IMR-90 (cell line): ENCODE measurements around the gene CDKN1A. TPM values are rescaled to one million over a fixed set of nuclear protein-coding genes. Genes with fewer than 3 reads are reported as not detected.

Source experiments
- ATAC-seq: fragments of 200-7000 bp; cut with Tn5 transposase; 2 replicates; pipeline ENCODE4 v1.9.1; 2020; ENCODE audit warnings: low read depth, mild to moderate bottlenecking, moderate library complexity
- BruUV-seq: library from RNA; stranded (reverse); fragments of 400-500 nt; replicated peaks from 2 replicates; lab custom pipeline; 2021; lab: Mats Ljungman, UMichigan
- CTCF ChIA-PET: fragments of 300-600 bp; formaldehyde crosslinking; extraction: SDS; loops from one replicate; lab custom pipeline; 2021; ENCODE audit warnings: antibody characterized with exemption; lab: Yijun Ruan, JAX
- POLR2A ChIA-PET: fragments of 300-600 bp; sonication (Branson Sonifier 250); formaldehyde crosslinking; loops from one replicate; lab custom pipeline; 2022; ENCODE audit warnings: antibody characterized with exemption; ENCODE audit not compliant: unreplicated experiment; lab: Charles Lee
- DNase-seq: peaks from one replicate; pipeline ENCODE4 v3.0.0; 2013
- H2AFZ ChIP-seq: replicated peaks from 2 replicates; pipeline ENCODE3; 2013; ENCODE audit warnings: low read length, mild to moderate bottlenecking; ENCODE audit not compliant: poor library complexity
- H2AK5ac ChIP-seq: 2 replicates; pipeline ENCODE4 v1.6.1; 2013; ENCODE audit warnings: low read depth, low read length, inconsistent platforms
- H2AK9ac ChIP-seq: replicated peaks from 2 replicates; pipeline ENCODE3; 2013; ENCODE audit warnings: mild to moderate bottlenecking, low read depth, low read length, moderate library complexity; ENCODE audit not compliant: poor library complexity
- H2BK120ac ChIP-seq: 2 replicates; pipeline ENCODE4 v1.6.1; 2013; ENCODE audit warnings: low read depth, low read length, inconsistent platforms
- H2BK15ac ChIP-seq: 3 replicates; pipeline ENCODE4 v1.6.1; 2013; ENCODE audit warnings: low read depth, low read length, inconsistent platforms
- H2BK20ac ChIP-seq: 2 replicates; pipeline ENCODE4 v1.6.1; 2013; ENCODE audit warnings: low read depth, mild to moderate bottlenecking, inconsistent platforms, low read length, moderate library complexity
- H2BK5ac ChIP-seq: 2 replicates; pipeline ENCODE4 v1.6.1; 2013; ENCODE audit warnings: mild to moderate bottlenecking, low read depth, low read length, inconsistent platforms; ENCODE audit not compliant: poor library complexity, severe bottlenecking
- H3K14ac ChIP-seq: replicated peaks from 2 replicates; pipeline ENCODE4 v1.6.1; 2013; ENCODE audit warnings: low read depth, low read length, inconsistent platforms
- H3K18ac ChIP-seq: 2 replicates; pipeline ENCODE4 v1.6.1; 2013; ENCODE audit warnings: low read depth, low read length, control low read depth
- H3K23ac ChIP-seq: 2 replicates; pipeline ENCODE4 v1.6.1; 2013; ENCODE audit warnings: low read depth, low read length, inconsistent platforms
- H3K27ac ChIP-seq: 2 replicates; pipeline ENCODE4 v1.5.1; 2013; ENCODE audit warnings: mild to moderate bottlenecking, control low read depth, low read length; ENCODE audit not compliant: insufficient read depth
- H3K27me3 ChIP-seq: 2 replicates; pipeline ENCODE4 v1.6.1; 2013; ENCODE audit warnings: low read length; ENCODE audit not compliant: control insufficient read depth, insufficient read depth
- H3K36me3 ChIP-seq: 2 replicates; pipeline ENCODE4 v1.6.1; 2013; ENCODE audit warnings: low read length, mixed read lengths; ENCODE audit not compliant: control insufficient read depth, insufficient read depth
- H3K4ac ChIP-seq: 2 replicates; pipeline ENCODE4 v1.6.1; 2013; ENCODE audit warnings: low read depth, low read length, inconsistent platforms
- H3K4me1 ChIP-seq: 2 replicates; pipeline ENCODE4 v1.6.1; 2013; ENCODE audit warnings: low read length, mixed read lengths; ENCODE audit not compliant: control insufficient read depth, insufficient read depth
- H3K4me2 ChIP-seq: 2 replicates; pipeline ENCODE4 v1.6.1; 2013; ENCODE audit warnings: low read depth, mild to moderate bottlenecking, control low read depth, low read length, moderate library complexity
- H3K4me3 ChIP-seq: 2 replicates; pipeline ENCODE4 v1.5.1; 2013; ENCODE audit warnings: low read depth, mild to moderate bottlenecking, control low read depth, low read length, moderate library complexity; ENCODE audit not compliant: insufficient read depth
- H3K56ac ChIP-seq: 2 replicates; pipeline ENCODE4 v1.6.1; 2013; ENCODE audit warnings: low read length, inconsistent platforms; ENCODE audit not compliant: insufficient read depth; ENCODE audit errors: extremely low read depth
- H3K79me1 ChIP-seq, 2 experiments: 2 replicates each; pipeline ENCODE4 v1.6.1; 2013; ENCODE audit warnings: low read length in 2 of 2, inconsistent platforms in 1 of 2, low read depth in 1 of 2
- H3K9ac ChIP-seq: 2 replicates; pipeline ENCODE4 v1.6.1; 2013; ENCODE audit warnings: low read depth, low read length, control low read depth
- H3K9me1 ChIP-seq: 2 replicates; pipeline ENCODE4 v1.6.1; 2013; ENCODE audit warnings: low read length, inconsistent platforms; ENCODE audit not compliant: insufficient read depth
- H3K9me3 ChIP-seq: 2 replicates; pipeline ENCODE4 v1.6.1; 2013; ENCODE audit warnings: low read length; ENCODE audit not compliant: control insufficient read depth, insufficient read depth
- H4K20me1 ChIP-seq: 2 replicates; pipeline ENCODE4 v1.6.1; 2013; ENCODE audit warnings: low read length, inconsistent platforms; ENCODE audit not compliant: insufficient read depth
- H4K5ac ChIP-seq: 2 replicates; pipeline ENCODE4 v1.6.1; 2013; ENCODE audit warnings: mild to moderate bottlenecking, low read depth, low read length, control low read depth
- H4K8ac ChIP-seq, 2 experiments: 2 replicates each; pipeline ENCODE4 v1.6.1; 2013; ENCODE audit warnings: low read depth in 2 of 2, low read length in 2 of 2, control low read depth in 1 of 2, inconsistent platforms in 1 of 2
- H4K91ac ChIP-seq: 2 replicates; pipeline ENCODE4 v1.6.1; 2013; ENCODE audit warnings: low read depth, low read length, inconsistent platforms; ENCODE audit not compliant: insufficient read depth
- CEBPB ChIP-seq: IDR thresholded peaks from 2 replicates; pipeline ENCODE4 v1.6.1; 2012; ENCODE audit warnings: low read depth, low read length, improper control_type of control experiment
- CTCF ChIP-seq: conservative IDR thresholded peaks from 2 replicates; pipeline ENCODE4 v1.5.1; 2012; ENCODE audit warnings: mild to moderate bottlenecking, low read depth, low read length, improper control_type of control experiment
- MXI1 ChIP-seq: IDR thresholded peaks from 2 replicates; pipeline ENCODE4 v1.6.1; 2012; ENCODE audit warnings: low read depth, mild to moderate bottlenecking, low read length, moderate library complexity, borderline replicate concordance
- NFE2L2 ChIP-seq: fragments of 150-350 bp; IDR thresholded peaks from 2 replicates; pipeline ENCODE4 v1.6.1; 2016; ENCODE audit warnings: low read depth, mild to moderate bottlenecking, low read length
- POLR2A ChIP-seq: IDR thresholded peaks from 2 replicates; pipeline ENCODE4 v1.6.1; 2012; ENCODE audit warnings: mild to moderate bottlenecking, low read depth, low read length
- RAD21 ChIP-seq: IDR thresholded peaks from 2 replicates; pipeline ENCODE4 v1.6.1; 2012; ENCODE audit warnings: low read length, improper control_type of control experiment
- RCOR1 ChIP-seq: IDR thresholded peaks from 2 replicates; pipeline ENCODE4 v1.6.1; 2012; ENCODE audit warnings: mild to moderate bottlenecking, low read length, improper control_type of control experiment; ENCODE audit not compliant: insufficient replicate concordance
- RFX5 ChIP-seq: IDR thresholded peaks from 2 replicates; pipeline ENCODE4 v1.8.0; 2012; ENCODE audit warnings: low read depth, mild to moderate bottlenecking, low read length, moderate library complexity
- USF2 ChIP-seq: fragments of 150-350 bp; IDR thresholded peaks from 2 replicates; pipeline ENCODE4 v1.6.1; 2017; ENCODE audit warnings: mild to moderate bottlenecking, antibody characterized with exemption, low read length, low read depth
- WGBS, 2 experiments: methylation state at CpG; one replicate each; pipeline versions ENCODE4 v1.1.5 to v1.1.7; 2013; ENCODE audit warnings: missing lambda C conversion rate in 2 of 2; ENCODE audit not compliant: insufficient read length in 1 of 2; ENCODE audit errors: extremely low coverage in 2 of 2; 5-methylcytosine and 5-hydroxymethylcytosine counted together
- dilution Hi-C: fragments of 300-500 bp; cut with HindIII; formaldehyde crosslinking; loops from one replicate; pipeline ENCODE4 v1.14.3; 2018; ENCODE audit warnings: low sequenced_read_pairs; ENCODE audit not compliant: unreplicated experiment
- in situ Hi-C: fragments of 300-500 bp; cut with MboI; formaldehyde crosslinking; loops from 3 replicates; pipeline ENCODE4 v1.14.3; 2019; ENCODE audit warnings: low sequenced_read_pairs, inconsistent platforms, mixed read lengths
- intact Hi-C: fragments of 100-400 bp; cut with micrococcal nuclease; formaldehyde crosslinking; loops from 2 replicates; pipeline ENCODE4 v1.10.0; 2022
- polyA plus RNA-seq, 3 experiments: library from polyadenylated mRNA; depleted of rRNA; stranded (reverse); fragments of >200 nt; gene quantifications; 2 replicates each; pipeline ENCODE4 v1.2.3, GENCODE V29; 2012; ENCODE audit warnings: low replicate concordance in 1 of 3
- total RNA-seq: library from RNA; depleted of rRNA; stranded (reverse); fragments of >200 nt; gene quantifications from 2 replicates; pipeline ENCODE4 v1.2.3, GENCODE V29; 2012
- TF ChIP-seq, protein P1 (sequence below): fragments of 150-350 bp; IDR thresholded peaks from 2 replicates; pipeline ENCODE4 v1.6.1; 2016; ENCODE audit warnings: low read depth, mild to moderate bottlenecking, low read length, moderate library complexity, borderline replicate concordance

CDKN1A gene
- total and polyA plus RNA-seq, 2 of the 4 experiments (the other 2 are of a cell fraction), result 155 to 576 TPM

GRCh38 chr6:36639171-36639808 lies 39.2 kb upstream of the CDKN1A start:
- no peak overlapping the region for H3K23ac ChIP-seq
- H3K79me1 ChIP-seq, result peaks cover 0 to 13% of the 10 kb centered on the region in 2 experiments; a peak in 1 of 4 replicates
- no peak overlapping the region for H2BK20ac ChIP-seq
- no TSS peak for BruUV-seq
- TF ChIP-seq RAD21 (no peak), CEBPB (no peak), MXI1 (no peak), NFE2L2 (no peak), RFX5 (no peak), POLR2A (no peak), CTCF (no peak), RCOR1 (no peak), USF2 (no peak)
- TF ChIP-seq, protein P1, sequence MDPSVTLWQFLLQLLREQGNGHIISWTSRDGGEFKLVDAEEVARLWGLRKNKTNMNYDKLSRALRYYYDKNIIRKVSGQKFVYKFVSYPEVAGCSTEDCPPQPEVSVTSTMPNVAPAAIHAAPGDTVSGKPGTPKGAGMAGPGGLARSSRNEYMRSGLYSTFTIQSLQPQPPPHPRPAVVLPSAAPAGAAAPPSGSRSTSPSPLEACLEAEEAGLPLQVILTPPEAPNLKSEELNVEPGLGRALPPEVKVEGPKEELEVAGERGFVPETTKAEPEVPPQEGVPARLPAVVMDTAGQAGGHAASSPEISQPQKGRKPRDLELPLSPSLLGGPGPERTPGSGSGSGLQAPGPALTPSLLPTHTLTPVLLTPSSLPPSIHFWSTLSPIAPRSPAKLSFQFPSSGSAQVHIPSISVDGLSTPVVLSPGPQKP, result no peak
- CTCF ChIA-PET, result no interaction called here
- no peaks in the 10 kb centered on the region for H3K27me3 ChIP-seq
- in situ Hi-C loops (no loop called here), intact Hi-C loops (no loop called here), dilution Hi-C loops (no loop called here)
- H2AK9ac ChIP-seq, result no peak overlapping the region
- no peak overlapping the region for H3K18ac ChIP-seq
- 83% methylated on average over 1 of the region's 11 CpGs; no CpG with 5 or more reads in 1 of the 2 experiments for WGBS, 2 experiments
- H3K36me3 ChIP-seq, result no peaks in the 10 kb centered on the region
- no peak overlapping the region for H4K5ac ChIP-seq
- H3K4ac ChIP-seq, result no peak overlapping the region
- H3K14ac ChIP-seq, result no peak overlapping the region
- POLR2A ChIA-PET, result no interaction called here
- H3K4me2 ChIP-seq, result no peak overlapping the region
- no peak overlapping the region for H2BK15ac ChIP-seq
- H2BK5ac ChIP-seq, result no peak overlapping the region
- no peak overlapping the region for H4K91ac ChIP-seq
- H3K9me1 ChIP-seq, result peaks cover 9% of the 10 kb centered on the region; the same call in 1 of the 2 replicates
- H3K56ac ChIP-seq, result no peak overlapping the region; the same call in 1 of the 2 replicates
- no peak overlapping the region for H2BK120ac ChIP-seq
- no peak for DNase-seq
- peaks cover 8% of the 10 kb centered on the region for H3K4me1 ChIP-seq
- H3K4me3 ChIP-seq, result no peak overlapping the region
- no peak overlapping the region for H3K9ac ChIP-seq
- no peak overlapping the region for H3K27ac ChIP-seq
- no peak for ATAC-seq
- no peak overlapping the region for H2AK5ac ChIP-seq
- no peak overlapping the region for H2AFZ ChIP-seq
- no peaks in the 10 kb centered on the region for H3K9me3 ChIP-seq
- no peak overlapping the region for H4K8ac ChIP-seq
- H4K20me1 ChIP-seq, result no peaks in the 10 kb centered on the region
